ENCODE results near the gene PHACTR3. TPM values are rescaled to one million over a fixed set of nuclear protein-coding genes. Genes with fewer than 3 reads are reported as not detected.

Gene PHACTR3
- total RNA-seq, 2 donors from 2014 or later: 0.13 TPM; not detected in 1

DNA sequence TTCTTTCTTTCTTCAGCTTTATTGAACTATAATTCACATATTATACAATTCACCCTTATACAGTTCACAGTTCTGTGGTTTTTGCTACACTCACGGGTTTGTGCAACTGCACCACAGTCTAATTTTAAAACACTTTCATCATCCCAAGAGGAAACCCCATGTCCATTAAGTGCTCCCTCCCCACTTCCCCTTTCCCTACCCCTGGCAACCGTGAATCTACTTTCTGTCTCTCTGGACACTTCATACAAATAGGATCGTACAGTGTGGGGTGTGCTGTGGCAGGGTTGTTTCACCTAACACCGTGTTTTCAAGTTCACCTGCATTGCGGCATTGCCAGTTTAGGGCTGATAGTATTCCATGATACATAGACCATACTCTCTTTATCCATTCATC is 118.8 kb downstream of the PHACTR3 start:
- DNase-seq: no peak
- no peak overlapping the region for H3K4me3 ChIP-seq (ENCODE audit: low read length)
- H3K9me3 ChIP-seq (ENCODE audit: control insufficient read depth, low read length): peaks cover 25% of the 10 kb centered on the region
- no peak overlapping the region for H3K9ac ChIP-seq (ENCODE audit: extremely low read depth, low read length, poor library complexity, severe bottlenecking)
- H3K4me1 ChIP-seq (ENCODE audit: control insufficient read depth, insufficient read depth, low read length): no peaks in the 10 kb centered on the region
- H3K4me1 Mint-ChIP-seq: peaks cover 13% of the 10 kb centered on the region
- no peaks in the 10 kb centered on the region for H3K9me3 Mint-ChIP-seq
- H3K4me3 Mint-ChIP-seq: no peak overlapping the region
- TF ChIP-seq, protein P1, sequence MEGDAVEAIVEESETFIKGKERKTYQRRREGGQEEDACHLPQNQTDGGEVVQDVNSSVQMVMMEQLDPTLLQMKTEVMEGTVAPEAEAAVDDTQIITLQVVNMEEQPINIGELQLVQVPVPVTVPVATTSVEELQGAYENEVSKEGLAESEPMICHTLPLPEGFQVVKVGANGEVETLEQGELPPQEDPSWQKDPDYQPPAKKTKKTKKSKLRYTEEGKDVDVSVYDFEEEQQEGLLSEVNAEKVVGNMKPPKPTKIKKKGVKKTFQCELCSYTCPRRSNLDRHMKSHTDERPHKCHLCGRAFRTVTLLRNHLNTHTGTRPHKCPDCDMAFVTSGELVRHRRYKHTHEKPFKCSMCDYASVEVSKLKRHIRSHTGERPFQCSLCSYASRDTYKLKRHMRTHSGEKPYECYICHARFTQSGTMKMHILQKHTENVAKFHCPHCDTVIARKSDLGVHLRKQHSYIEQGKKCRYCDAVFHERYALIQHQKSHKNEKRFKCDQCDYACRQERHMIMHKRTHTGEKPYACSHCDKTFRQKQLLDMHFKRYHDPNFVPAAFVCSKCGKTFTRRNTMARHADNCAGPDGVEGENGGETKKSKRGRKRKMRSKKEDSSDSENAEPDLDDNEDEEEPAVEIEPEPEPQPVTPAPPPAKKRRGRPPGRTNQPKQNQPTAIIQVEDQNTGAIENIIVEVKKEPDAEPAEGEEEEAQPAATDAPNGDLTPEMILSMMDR (conservative IDR thresholded peaks at IDR 0.05): no peak
- H3K27ac Mint-ChIP-seq: no peak overlapping the region
- no peaks in the 10 kb centered on the region for H3K36me3 Mint-ChIP-seq (ENCODE audit: low read depth)
- 75 to 78% methylated on average over 4 to 5 of the region's 5 CpGs for WGBS, 2 experiments (ENCODE audit: insufficient coverage in 1 of 2, insufficient read length in 1 of 2)
- H3K27me3 ChIP-seq (ENCODE audit: control insufficient read depth, insufficient read depth, low read length, poor library complexity, severe bottlenecking): no peaks in the 10 kb centered on the region
- no peak overlapping the region for H3K27ac ChIP-seq (ENCODE audit: low read depth, low read length)
- peaks cover 15% of the 10 kb centered on the region for H3K27me3 Mint-ChIP-seq (ENCODE audit: insufficient read depth)
- no peaks in the 10 kb centered on the region for H3K36me3 ChIP-seq (ENCODE audit: control insufficient read depth, insufficient read depth, low read length)

DNA sequence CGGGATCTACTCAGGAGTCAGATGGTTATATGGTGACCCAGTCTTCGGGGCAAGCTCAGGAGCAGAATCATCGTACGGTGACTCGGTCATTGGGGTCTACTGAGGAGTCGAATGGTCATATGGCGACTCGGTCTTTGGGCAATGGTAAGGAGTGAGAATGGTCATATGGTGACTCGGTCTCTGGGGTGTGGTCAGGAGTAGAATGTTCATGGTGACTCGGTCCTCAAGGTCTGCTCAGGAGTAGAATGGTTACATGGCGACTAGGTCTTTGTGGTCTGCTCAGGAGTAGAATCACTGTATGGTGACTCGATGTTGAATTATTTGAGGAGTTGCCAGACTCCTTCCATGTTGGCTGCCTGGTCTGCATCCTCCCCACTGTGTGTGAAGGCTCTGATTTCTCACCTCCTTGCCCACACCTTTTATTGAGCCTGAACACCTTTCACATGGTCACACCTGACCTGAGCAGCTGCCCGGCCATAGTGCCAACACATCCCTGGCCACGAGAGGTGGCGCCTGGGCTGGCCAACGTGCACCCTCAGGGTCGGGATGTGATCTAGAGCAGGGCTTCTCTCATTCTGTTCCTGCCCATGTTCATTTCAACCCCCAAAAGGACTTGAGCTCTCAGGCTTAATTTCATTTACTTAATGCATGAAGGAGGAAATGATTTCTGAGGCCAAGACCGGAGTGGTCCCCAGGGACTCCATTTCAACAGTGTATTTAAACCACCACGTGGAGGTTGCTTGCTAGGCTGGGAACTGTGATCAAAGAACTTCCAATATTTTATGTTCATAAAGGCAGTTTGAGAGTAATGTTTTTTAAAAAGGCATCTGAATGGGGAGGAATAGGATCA is 119.5 kb downstream of the PHACTR3 start:
- peaks cover 13% of the 10 kb centered on the region for H3K4me1 Mint-ChIP-seq
- no peak overlapping the region for H3K4me3 Mint-ChIP-seq
- TF ChIP-seq, protein P1 (conservative IDR thresholded peaks at IDR 0.05): no peak
- no peaks in the 10 kb centered on the region for H3K9me3 Mint-ChIP-seq
- peaks cover 15% of the 10 kb centered on the region for H3K27me3 Mint-ChIP-seq (ENCODE audit: insufficient read depth)
- H3K27ac ChIP-seq (ENCODE audit: low read depth, low read length): no peak overlapping the region
- no peaks in the 10 kb centered on the region for H3K36me3 ChIP-seq (ENCODE audit: control insufficient read depth, insufficient read depth, low read length)
- H3K9me3 ChIP-seq (ENCODE audit: control insufficient read depth, low read length): peaks cover 23% of the 10 kb centered on the region
- 79 to 80% methylated on average over 10 to 19 of the region's 19 CpGs for WGBS, 2 experiments (ENCODE audit: insufficient coverage in 1 of 2, insufficient read length in 1 of 2)
- H3K27ac Mint-ChIP-seq: no peak overlapping the region
- H3K27me3 ChIP-seq (ENCODE audit: control insufficient read depth, insufficient read depth, low read length, poor library complexity, severe bottlenecking): no peaks in the 10 kb centered on the region
- no peaks in the 10 kb centered on the region for H3K36me3 Mint-ChIP-seq (ENCODE audit: low read depth)
- no peak overlapping the region for H3K4me3 ChIP-seq (ENCODE audit: low read length)
- H3K9ac ChIP-seq (ENCODE audit: extremely low read depth, low read length, poor library complexity, severe bottlenecking): no peak overlapping the region
- DNase-seq: peak; percentile 60
- H3K4me1 ChIP-seq (ENCODE audit: control insufficient read depth, insufficient read depth, low read length): no peaks in the 10 kb centered on the region

GRCh38 chr20:59724457-59725366 is 120.4 kb downstream of the PHACTR3 start:
- H3K4me1 Mint-ChIP-seq: peaks cover 13% of the 10 kb centered on the region
- no peak overlapping the region for H3K4me3 Mint-ChIP-seq
- Histone ChIP-seq H3K27me3 (ENCODE audit: control insufficient read depth, insufficient read depth, low read length, poor library complexity, severe bottlenecking) (no peaks in the 10 kb centered on the region), H3K9ac (ENCODE audit: extremely low read depth, low read length, poor library complexity, severe bottlenecking) (no peak overlapping the region), H3K4me3 (ENCODE audit: low read length) (no peak overlapping the region), H3K4me1 (ENCODE audit: control insufficient read depth, insufficient read depth, low read length) (no peaks in the 10 kb centered on the region), H3K27ac (ENCODE audit: low read depth, low read length) (no peak overlapping the region), H3K9me3 (ENCODE audit: control insufficient read depth, low read length) (peaks cover 23% of the 10 kb centered on the region), H3K36me3 (ENCODE audit: control insufficient read depth, insufficient read depth, low read length) (no peaks in the 10 kb centered on the region)
- H3K27me3 Mint-ChIP-seq (ENCODE audit: insufficient read depth): peaks cover 17% of the 10 kb centered on the region
- DNase-seq: peak; percentile 82
- no peak overlapping the region for H3K27ac Mint-ChIP-seq
- no peaks in the 10 kb centered on the region for H3K36me3 Mint-ChIP-seq (ENCODE audit: low read depth)
- 66 to 68% methylated on average over 7 to 10 of the region's 10 CpGs for WGBS, 2 experiments (ENCODE audit: insufficient coverage in 1 of 2, insufficient read length in 1 of 2)
- TF ChIP-seq, protein P1 (conservative IDR thresholded peaks at IDR 0.05): no peak
- H3K9me3 Mint-ChIP-seq: no peaks in the 10 kb centered on the region
